Activated CD4-positive, CD25-positive, alpha-beta regulatory T cell treated with anti-CD3 and anti-CD28 coated beads, Interleukin-2, amount 50 U/mL, for 16 hours (primary cell): ENCODE measurements around the gene WASHC2A.
"Not testable (repeated sequence)": the region's sequence is repeated elsewhere in the genome, so short reads cannot be mapped to it uniquely, and the experiment has no call there.

Experiments used
- DNase-seq: peaks from one replicate; pipeline ENCODE4 v3.0.0-alpha.2; 2020; ENCODE audit warnings: low read depth, low spot score

Gene WASHC2A

DNA sequence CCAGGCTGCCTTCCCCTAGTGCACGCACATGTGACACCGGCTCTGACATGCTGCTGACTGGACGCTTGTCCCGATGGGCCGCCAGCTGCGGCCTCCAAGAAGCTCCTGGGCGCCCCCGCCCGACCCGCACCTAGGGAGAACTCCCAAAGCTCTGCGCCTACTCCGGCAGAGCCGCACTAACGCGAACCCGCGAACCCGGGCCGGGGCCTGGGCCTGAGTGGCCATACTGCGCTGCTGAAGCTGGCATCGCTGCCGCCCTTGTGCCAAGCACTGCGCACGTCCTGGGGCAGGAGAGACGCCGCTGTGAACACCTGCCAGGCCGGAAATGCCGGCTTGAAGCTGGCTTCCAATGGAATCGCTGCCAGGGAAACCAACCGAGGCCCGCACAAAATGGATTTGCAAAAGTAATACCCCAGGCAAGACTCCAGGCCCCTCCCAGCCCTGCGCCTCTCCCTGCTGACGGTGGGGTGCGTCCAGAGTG lies 85.1 kb downstream of the WASHC2A start:
- DNase-seq: no peak

DNA sequence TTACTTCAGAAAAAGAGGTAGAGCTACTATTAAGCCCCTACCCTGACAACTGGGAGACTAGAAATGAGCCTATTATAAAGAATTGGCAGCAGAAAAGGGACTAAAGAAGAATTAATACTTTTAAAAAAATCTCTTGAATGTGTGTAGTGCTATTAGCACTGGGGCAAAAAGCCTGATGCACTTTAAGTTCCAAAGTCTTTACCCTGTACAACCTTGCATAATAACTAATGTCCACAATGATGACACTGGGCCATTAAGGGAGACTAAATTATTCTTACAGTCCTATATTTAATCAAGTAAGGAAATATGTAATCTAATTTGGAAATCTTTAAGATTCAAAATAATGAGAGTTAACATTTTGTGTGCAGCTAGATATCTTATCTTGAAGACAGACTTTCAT lies 90.1 kb downstream of the WASHC2A start:
- not testable (repeated sequence) for DNase-seq

DNA sequence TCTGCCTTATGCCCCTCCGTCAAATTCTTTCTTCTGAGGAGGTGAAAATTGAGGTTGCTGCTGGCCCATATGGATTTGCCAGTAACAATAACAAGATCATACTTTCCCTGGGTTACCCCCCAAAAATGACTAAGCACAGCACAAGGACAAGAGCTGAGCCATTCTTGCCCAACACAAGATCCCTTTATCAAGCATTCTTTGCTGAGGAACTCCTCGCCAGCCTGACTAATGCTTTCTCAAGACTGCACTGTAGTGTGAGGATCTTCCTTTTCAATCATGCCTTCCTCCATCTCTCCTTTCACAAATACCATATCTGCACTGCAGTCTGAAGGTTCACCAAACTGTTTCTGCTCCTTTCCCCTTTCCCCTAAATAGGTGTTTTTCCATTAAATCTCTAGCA lies 92.1 kb downstream of the WASHC2A start:
- not testable (repeated sequence) for DNase-seq

DNA sequence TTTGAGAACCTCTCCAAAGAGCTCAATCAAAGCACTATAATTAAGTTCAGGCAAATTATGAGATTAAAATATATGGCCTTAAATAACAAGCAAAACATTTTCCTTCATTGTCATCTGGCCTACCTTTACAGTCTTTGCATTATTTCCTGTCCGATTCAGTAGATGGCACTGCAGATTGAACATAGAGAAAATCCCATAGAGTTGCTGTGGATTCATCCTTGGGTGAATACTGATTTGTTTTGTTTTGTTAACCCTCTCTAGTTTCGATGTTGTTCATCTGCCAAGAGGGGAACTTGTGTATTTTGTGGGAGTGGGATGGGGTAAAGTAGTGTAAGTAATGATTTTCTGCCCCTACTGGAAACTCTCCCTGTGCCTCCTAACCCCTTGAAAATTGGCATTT lies 97.3 kb downstream of the WASHC2A start:
- not testable (repeated sequence) for DNase-seq

DNA sequence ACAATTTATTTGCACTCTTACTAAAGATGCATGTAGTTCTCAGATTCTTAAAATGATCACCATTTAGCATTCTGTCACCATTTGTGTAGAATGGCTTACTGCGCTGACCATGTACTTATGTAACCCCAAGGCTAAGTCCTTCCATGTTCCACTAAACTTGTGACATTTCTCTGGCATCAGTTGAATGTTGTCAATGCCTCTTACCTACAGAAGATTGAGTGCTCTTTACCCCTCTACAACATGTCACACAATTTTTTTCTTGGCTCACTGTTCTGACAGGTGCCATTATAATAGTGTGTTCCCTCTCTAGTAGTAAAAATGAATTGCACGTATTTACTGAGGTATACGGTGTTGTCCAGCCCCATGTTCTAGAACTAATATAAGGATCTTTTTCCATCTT lies 100.1 kb downstream of the WASHC2A start:
- not testable (repeated sequence) for DNase-seq

DNA sequence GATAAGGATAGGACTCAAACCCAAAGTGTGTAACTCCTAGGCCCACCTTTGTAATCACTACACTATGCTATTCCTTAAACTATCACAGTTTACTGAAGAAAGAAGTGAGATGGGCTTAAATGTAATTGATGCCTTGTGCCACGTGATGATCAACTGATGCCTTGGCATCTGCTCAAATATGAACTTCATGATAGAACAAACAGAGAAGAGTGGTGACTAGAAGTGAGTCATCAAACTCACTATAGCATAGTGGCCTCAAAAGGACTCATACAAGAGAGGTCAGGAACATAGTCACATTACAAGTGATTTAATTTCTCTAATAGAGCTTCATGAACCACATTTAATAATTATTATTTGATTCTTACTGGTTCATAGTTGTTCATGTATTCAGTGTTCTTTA lies 101.8 kb downstream of the WASHC2A start:
- DNase-seq: not testable (repeated sequence)

DNA sequence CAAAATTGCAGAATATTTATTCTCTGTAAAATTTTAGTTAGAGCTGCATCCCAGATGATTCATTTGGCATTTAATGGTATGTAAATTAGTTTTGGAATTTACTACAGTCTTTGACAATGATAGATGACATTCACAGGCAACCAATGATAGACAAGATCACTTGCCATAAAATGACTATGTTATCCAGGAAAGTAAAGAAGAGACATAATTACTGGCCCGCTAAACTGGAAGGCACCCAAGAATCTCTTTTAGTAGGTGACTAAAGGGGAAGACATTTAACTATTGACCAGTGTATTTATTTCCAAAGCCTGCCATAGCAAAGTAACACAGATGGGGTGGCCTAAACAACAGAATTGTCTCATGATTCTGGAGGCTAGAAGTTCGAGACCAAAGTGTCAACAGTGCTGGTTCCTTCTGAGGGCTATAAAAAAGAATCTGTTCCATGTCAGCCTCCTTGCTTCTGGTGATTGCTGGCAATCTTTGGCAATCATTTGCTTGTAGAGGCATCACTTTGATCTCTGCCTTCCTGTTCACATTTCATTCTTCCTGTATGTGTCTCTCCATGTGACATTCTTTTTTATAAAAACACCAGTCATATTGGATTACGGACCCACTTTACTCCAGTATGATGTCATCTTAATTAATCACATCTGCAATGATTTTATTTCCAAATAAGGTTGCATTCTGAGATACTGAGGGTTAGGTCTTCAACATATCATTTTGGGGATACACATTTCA lies 107.2 kb downstream of the WASHC2A start:
- not testable (repeated sequence) for DNase-seq
